Measurements from ENCODE around the gene B4GALT1.

The B4GALT1 gene

DNA sequence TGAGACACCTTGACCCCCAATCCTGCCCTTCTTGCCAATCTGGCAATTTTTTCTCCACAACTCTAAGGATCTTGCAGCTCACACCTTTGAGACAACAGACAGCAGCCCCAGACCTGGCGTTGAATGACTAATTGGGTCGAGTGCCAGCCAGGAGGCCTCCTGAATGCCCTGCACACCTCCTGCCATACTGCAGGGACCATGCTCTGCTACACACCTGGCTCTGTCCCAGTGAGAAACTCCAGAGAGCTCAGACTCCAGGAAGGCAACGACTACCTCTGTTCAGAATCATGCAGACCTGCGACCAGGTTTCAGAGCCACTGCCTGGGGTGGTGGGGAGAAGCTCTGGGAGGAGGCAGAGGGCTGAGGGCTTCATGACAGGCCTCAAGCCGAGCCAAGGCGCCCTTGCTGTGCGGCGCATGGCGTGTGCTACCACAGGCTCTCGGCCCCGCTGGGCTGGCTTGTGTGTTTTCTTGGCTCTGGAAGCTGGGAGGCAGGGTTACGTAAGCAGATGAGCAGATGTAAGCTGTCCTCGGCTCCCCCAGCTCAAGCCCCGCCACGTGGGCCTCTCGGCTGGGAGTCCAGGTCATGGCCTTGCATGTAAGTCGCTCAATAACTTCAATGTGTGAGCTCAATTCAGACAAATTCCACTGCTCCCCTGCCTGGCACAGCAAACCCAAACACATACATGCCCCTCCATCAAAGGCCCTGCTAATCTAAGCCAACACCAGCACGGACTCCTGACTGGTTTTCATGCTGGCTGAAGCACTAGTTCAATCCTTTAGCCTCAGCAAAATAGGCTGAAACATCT lies 27.5 kb downstream of the B4GALT1 start:
- DNase-seq (ENCODE audit: low spot score), result no peak

DNA sequence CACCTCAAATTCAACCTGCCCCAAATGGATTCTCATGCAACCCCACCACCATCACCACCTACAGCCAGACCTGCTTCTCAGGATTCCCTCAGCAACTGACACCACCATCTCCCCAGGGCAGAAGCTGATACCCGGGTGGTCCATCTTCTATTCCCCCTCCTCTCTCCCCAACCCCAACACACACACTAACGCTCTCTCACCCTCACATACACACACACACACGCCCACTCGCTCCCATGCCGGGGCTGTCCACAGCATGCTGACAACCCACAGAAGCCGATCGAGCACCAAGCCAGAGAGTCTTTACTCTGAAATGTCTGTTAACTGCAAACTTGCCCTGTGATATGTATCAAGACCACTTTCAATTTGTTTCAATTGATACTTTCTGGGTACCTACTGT lies 28.4 kb downstream of the B4GALT1 start:
- DNase-seq (ENCODE audit: low spot score), result no peak

DNA sequence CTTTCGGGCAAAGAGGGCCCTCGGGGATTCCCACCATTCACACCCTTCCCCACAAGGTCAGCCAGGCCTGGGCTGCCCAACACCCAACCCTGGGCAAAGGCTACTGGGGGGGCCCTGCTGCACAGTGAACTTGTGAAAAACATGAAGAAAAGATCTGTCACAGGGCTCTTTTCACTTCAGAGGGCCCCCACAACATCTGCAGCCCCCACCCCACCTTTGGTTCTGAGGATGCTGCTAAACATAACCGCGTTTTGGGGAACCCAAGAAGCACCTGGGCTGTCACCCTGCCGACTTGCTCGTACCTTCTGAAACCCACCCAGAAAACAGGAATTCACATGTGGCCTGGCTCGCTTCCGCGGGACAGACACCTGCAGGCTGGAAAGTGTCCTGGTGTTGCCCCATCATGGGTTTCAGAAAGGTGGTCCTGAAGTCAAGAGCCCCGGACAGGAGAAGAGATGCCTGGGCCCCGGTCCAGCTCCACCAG lies 29.3 kb downstream of the B4GALT1 start:
- no peak for DNase-seq (ENCODE audit: low spot score)

DNA sequence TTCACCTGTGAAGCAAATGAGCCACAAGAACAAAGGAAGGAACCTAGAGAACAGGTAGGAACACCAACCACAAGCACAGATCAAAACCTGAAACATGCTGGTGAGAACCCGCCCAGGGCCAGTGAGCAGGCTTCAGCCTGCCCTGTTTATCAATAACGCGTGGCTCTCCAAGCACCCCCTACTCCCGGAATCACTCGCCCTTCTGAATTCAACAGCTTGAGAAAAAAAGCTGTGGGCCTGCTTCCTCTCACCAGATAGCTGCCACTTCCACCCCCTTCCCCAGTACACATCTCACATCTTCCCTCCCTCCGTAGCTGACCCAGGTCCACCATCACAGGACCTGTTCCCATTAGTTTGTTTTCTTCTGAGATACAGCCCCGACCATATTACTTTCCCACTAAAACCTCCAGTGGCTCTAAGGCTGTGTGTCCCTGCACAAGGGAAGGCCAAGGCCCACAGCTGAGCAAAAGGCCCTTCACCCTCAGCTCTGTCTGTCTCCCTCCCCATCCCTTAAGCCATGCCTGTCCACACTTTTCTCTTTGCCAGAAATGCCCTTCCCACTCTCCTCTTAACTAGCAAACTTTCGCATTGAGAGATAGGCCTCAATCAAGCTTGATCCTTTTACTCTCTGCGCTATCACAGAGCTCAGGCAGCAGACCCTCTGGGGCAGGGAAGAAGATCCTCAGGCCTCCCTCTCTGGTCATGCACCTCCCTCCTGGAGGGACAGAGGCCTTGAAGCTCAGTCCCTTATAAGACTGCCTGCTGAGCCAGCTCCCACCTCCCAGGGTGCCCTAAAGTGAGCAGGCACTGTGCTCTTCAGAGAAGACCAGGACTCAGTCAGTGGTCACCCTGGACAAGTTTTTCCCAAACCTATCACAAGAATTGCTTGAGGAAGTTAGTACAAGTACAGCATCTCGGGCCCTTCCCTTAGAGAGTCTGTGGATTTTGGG lies 30.1 kb downstream of the B4GALT1 start:
- no peak for DNase-seq (ENCODE audit: low spot score)

DNA sequence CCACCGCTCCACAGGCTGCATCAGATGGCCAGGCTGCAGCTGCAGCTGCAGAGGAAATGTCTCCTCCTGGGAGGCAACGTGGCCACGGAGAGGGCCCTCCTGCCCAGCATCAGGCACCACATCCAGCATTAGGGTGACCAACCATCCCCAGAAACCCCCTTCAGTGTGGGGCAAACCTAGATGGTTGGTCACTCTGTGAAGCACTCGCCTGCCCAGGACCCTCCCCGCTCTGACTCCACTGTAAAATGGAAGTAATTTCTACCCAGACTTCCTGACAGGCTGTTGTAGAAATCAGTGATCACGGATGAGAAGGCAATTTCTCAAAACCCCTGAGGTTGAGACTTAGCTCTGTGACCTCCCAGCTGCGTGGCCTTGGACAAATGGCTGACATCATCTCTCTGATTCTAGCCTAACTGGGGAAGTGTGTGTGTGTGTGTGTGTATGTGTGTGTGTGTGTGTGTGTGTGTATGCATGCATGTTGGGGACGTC lies 31.6 kb downstream of the B4GALT1 start:
- no peak for DNase-seq (ENCODE audit: low spot score)

DNA sequence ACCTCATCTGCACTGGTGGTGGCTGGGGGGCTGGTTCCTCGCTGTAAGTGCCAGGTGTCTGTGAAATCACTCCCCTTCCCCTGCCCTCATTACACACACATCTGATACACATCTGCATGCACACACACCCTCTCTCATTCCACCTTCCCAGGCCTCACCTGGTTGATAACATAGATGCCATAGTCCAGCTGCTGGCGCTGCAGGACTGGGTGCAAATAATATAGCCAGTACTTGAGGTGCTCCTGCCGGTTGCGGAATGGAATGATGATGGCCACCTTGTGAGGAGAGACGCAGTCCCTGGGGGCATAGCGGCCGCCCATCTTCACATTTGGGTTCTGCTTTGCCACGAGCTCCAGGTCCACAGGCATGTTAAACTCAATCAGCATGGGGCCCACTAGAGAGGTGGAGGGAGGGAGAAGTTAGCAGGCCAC lies 32.1 kb downstream of the B4GALT1 start:
- no peak for DNase-seq (ENCODE audit: low spot score)

DNA sequence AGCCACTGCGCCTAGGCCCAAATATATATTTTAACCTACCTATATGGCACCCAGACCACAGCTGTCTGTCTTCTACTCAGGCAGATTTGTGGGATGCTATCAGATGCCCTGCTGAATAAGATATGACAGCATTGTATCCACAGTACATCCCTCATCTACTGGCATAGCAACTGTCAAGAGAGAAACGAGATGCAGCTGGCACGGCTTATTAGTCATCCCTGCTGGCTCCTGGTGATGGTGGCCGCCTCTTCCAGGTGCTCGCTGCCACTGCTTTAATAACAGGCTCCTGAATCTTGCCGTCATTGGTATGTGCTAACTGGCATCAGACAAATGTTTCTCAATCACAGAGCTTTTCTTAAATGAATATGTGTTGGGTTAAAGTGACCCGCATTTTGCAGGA lies 34.0 kb downstream of the B4GALT1 start:
- DNase-seq (ENCODE audit: low spot score), result no peak

DNA sequence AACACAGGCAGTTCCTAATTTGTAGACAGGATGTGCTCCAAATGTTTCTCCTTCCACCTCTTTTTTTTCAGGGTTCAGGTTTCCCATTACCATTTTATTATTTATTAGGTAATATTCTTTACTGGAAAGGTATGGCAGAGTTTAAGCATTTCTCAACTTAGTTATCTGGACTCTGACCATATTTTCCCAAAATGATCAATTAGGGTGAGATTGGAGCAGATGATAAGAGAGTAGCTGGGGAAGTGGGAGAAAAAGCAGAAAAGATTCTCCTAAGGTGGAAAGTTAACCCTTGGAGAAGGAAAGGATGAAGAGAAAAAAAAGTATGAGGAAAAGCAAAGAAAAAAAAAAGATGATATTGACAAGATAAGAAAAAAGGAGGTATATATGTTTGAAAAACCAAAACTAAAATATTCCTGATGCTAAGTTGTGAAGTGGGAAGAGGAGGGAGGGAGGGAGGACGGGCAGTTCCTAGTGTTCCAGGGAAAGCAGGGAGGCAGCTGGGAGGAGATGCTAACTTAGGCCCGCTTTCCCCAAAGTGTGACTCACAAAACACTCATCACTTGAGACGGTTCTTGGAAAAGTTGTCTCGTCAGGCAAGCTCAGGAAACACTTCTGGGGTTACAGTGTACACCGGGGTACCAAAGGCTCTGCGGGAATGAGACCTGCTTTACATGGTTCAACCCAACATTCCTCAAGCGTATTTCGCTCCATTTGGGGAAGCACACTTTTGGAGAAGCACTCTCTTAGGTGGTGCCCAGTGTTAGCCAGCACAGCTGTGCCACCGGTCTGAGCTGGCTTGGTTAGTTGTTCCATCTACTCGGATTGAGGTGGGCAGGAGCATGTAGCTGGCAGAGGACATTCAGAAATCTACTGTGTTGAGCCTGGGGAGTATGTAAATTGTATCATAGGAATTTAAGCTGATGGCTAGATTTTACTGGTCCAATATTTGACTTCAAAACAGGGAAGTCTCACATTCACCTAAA lies 35.1 kb downstream of the B4GALT1 start:
- no peak for DNase-seq (ENCODE audit: low spot score)

DNA sequence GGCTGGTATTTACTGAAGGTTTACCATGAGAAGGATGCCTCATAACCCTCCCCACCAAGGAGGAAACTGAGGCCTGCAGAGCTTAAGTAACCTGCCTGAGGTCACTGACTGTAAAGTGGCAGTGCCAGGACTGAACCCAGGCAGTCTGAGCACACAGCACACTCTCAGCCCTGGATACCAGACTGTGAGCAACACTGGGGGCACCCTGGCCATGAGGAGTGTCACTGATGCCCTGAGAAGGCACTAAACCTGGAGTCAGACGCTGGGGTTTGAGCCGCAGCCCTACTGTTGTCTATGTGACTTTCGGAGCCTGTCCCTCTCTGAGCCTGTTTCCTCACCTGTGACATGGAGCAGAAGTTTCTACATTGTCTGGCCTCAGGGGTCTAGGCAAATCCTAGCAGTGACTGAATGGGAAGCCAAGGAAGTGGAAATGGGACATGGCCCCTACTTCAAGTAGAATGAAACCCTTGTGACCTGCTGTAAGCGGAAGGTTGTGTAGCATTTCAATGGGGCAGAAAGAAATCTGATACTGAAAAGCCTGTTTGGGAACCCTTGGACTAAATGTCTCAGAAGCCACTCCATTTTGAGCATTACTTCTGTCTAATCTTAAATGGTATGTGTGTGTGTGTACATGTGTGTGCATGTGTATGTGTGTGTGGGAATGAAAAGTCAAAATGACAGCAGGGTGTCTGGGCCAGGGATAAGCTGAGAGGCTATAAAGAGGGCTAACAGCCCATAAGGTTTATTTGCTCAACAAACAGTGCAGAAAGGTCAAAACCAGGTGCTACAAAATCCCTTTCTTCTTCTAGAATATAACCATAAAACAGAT lies 36.0 kb downstream of the B4GALT1 start:
- DNase-seq (ENCODE audit: low spot score), result no peak

DNA sequence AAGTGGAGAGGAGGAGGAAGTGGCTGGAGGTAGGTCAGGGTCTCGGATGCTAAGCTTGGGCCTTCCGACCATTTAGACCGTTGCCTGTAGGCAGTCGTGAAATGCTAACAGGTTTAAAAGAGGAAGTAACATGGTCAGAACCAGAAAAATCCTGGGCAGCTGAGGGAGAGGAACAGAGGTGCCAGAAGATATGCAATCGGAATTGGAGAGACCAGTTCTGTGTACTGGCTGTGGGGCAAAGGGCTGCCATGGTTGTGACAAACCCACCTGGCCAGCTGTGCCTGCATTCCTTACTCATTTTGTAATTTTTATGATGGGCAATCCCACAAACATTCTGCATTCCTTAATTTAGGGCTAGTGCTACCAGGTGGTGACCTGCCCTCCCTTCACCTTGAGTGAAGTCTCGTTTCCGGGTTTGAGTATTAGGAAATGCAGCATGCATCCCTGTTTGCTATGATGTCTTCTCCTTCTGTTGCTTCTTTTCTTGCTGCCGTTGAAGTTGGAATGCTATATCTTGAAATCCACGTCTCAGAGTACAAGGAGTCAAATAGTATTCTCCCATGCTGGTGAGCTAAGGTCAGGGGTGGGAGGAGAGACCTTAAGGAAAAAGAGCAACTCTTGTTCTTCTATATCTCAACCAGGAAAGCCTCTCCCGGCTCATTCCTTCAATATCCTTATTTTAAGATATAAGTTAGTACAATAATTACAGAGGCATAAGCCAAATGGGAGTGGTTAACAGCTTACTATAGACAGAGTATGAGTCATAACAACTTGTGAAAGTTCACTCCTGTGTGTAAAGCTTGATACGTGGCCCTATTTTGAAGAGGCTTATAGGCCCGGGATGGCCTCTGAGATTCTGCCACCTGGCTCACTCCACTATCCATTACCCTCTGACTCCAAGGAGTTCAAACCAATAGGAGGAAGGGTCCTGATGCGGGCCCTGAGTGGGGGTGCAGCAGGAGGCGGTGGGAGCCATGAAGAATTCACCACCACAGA lies 37.0 kb downstream of the B4GALT1 start:
- peak; percentile 59 for DNase-seq (ENCODE audit: low spot score)

DNA sequence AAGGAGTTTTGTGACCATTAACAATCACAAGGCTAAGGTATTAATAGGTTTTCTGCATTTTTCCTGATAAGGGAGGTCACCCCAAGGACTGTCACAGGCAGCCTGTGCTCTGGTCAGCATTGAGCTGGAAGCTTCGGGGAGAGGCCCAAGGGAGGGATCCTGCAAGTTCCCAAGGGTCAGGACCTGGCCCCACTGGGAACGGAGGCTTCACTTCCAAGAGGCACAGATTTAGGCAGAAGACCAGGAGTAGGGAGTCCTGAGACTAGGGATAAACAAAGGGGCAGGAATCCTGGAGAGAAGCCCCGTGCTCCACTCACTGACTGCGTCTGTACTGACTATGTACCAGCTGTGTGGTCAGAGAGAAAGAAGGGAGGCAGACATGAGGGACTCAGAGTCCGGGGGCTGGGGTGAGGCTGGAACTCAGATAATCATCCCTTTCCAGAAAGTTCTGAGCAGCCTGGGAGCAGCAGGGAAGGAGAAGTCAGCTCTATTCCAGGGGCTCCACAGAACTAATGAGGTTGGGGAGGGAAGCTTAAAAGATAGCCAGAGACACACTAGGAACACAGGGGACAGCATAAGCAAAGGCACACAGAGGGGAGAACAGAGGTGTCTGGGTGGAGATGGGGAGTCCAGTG lies 37.8 kb downstream of the B4GALT1 start:
- no peak for DNase-seq (ENCODE audit: low spot score)

DNA sequence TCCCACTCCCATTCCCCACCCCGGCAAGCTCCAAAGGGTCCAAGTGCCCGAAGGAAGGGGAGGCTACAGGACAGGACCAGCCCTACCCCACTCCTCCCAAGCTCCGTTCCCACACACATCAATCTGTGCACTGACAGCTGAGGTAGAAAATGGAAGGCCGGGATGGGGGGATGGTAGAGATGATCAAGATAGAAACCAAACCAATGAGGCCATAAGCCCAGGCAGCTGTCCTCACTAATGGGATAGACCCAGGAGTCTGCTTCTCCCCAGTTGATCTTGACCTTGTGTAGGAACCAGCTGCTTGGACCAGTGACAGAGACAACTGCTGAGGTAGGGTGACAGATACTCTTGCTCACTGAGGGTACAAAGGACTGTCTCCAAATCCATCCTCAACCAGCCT lies 38.6 kb downstream of the B4GALT1 start:
- no peak for DNase-seq (ENCODE audit: low spot score)

DNA sequence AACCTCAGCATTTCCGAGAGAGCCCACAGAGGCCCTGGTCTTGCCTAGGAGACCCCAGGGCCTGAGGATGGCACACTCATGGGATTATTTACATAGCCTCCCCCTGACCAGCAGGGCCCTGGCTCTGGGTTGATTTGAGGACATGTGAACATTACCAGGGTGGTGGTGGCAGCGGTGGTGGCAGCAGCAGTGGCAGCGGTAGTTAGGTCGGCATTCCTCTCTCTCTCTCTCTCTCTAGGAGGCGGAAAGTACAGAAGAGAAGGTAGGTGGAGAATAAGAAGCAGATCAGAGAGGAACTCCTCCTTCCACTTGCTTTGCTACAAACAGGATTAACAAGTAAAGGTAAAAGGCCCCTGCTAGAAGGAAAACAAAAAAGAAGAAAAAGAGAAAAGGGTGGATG lies 39.3 kb downstream of the B4GALT1 start:
- no peak for DNase-seq (ENCODE audit: low spot score)

DNA sequence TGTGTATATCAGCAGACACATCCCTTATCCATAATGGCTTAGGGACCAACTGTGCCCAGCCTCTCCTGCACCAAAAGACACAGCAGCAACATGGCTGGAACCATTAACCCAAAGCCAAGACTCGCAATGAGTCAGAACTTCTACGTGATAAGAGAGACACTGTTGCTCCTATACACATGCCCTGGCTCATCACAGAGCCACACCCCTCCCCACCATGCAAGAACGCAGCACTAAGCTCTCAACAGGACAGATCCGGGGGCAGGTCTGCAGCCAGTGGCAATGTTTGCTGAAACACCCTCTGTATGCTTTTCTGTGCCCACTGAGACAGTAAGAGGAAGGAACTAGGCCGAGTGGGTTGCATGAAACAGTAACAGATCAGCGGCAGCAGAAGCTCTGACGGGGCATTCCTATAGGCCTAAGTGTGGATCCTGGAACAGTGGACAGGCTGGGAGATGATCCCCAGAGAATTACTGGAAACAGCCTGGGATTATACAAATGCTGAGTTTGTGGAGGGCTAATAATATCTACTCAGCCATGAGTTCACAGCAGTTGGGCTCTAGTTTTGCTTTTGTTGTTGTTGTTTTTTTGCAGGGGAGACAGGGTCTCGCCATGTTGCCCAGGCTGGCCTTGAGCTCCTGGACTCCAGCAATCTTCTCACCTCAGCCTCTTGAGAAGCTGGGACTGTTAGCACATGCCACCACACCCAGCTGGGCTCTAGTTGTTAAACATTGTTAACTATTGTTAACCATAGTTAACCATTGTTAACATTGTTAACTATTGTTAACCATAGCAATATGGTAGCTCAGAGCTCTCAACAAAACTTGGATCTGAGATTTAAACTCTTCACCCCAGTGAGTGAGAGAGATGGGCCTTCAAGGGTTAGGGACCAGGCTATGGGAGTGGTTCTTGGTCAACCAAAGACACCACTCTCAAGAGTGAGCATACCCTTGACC lies 41.0 kb downstream of the B4GALT1 start:
- DNase-seq (ENCODE audit: low spot score), result no peak

DNA sequence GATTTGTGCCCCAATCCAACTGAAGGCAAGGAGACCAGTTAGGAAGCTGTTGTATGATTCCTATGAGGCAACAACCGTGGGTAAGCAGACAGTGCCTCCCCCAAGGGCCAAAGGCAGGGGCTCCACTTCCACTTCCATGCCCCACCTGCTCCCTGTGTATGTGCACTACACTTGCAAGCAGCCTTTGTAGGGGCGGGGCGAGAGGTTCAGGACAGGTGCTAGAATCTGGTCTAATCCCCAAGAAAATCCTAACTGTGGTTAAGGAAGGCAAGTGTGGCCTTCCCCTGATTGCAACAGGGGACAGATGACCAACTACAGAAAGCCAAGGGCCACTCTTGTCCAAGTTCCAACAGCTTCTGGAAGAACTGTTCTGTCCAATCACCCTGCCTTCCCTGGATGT lies 41.7 kb downstream of the B4GALT1 start:
- no peak for DNase-seq (ENCODE audit: low spot score)

DNA sequence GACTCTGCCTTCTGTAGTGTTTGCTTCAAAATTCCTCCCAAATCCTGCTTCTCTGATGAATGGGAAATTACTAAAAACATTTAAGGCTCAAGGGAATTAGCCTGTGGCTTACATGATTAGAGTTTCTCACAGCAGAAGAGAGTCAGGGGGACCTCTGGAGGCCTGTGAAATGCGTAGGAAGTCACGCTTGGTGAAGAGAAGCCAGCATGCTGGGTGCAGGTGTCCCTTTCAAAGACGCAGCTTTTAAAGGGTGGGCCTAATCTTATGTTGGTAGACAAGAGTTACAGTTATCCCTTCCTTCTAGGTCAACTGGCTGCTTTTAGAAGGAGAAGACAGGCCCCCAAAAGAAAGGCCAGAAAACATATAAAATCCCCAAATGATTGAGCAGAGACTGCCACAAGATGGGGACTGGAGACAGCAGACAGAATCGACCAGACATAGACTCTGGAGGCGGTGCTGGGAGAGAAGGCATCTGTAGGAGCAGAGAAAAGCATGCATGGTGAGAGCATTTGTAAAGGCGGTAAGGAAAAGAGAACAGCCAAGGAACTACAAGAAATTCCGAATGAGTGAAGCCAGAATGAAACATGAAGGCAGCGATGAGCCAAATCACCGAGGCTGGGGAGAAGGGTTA lies 42.3 kb downstream of the B4GALT1 start:
- DNase-seq (ENCODE audit: low spot score), result no peak

DNA sequence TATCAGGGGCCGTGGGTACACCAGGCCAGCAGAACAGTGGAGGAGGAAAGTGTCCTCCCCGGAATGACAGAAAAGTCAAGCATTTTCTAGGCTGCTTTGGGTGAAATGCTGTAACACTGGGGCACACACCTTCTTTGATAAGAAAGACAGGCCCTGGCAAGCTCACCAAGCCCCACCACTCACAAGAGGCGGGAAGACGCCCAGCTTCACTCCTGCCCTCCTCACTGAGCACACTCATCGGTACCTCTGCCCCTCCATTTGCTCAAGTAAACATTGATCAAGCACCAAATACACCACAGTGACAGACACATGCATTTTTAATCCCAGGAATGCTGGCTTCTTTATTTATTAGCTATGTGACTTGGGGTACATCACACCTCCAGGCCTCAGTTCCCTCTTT lies 43.1 kb downstream of the B4GALT1 start:
- DNase-seq (ENCODE audit: low spot score), result no peak
